ENCODE measurements around the gene VTI1A. TPM values are rescaled to one million over a fixed set of nuclear protein-coding genes. Genes with fewer than 3 reads are reported as not detected.

The VTI1A gene
- total and polyA plus RNA-seq, 2 of the 4 experiments (the other 2 are of a cell fraction), result 9.7 to 24.9 TPM

DNA sequence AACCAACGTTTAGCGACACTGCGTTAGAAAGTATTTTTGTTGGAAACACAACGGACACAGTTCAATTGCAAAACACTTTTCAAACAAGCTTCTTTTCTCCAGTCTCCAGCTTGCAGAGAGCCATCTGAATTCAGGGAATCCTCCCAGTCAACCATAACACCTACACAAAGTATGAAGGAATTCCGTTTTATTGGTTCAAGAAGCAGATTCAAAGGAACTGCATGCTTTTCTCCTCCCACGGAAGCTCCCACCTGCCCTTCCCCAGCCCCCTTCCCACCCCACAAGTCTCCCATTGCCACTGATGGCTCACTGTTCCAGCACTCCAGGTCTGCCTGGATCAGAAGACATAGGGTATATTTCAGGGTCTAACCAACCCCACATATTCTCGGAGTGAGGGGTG, 312.5 kb downstream of the VTI1A start:
- peaks cover 6% of the 10 kb centered on the region; the same call in 1 of the 2 replicates for H4K20me1 ChIP-seq (ENCODE audit: insufficient read depth, low read length)
- H3K23ac ChIP-seq (ENCODE audit: low read depth, low read length), result no peak overlapping the region
- BruUV-seq (replicated peaks), result no TSS peak
- DNase-seq (no peak), ATAC-seq (ENCODE audit: low read depth) (no peak)
- no peak overlapping the region for H2AK5ac ChIP-seq (ENCODE audit: low read depth, low read length)
- H4K91ac ChIP-seq (ENCODE audit: insufficient read depth, low read depth, low read length), result no peak overlapping the region
- WGBS, 2 experiments (ENCODE audit: extremely low coverage in 2 of 2, insufficient read length in 1 of 2), result 91% methylated on average over 4 of the region's 7 CpGs; no CpG with 5 or more reads in 1 of the 2 experiments
- no peak overlapping the region for H2AK9ac ChIP-seq (replicated peaks; ENCODE audit: low read depth, low read length, poor library complexity)
- H3K36me3 ChIP-seq (ENCODE audit: control insufficient read depth, insufficient read depth, low read length), result no peaks in the 10 kb centered on the region
- H3K56ac ChIP-seq (ENCODE audit: extremely low read depth, insufficient read depth, low read length), result no peak overlapping the region
- H3K4me1 ChIP-seq (ENCODE audit: control insufficient read depth, insufficient read depth, low read length), result peaks cover 5% of the 10 kb centered on the region
- H2BK5ac ChIP-seq (ENCODE audit: low read depth, low read length, poor library complexity, severe bottlenecking), result no peak overlapping the region
- H2AFZ ChIP-seq (replicated peaks; ENCODE audit: low read length, poor library complexity), result no peak overlapping the region
- H3K4me3 ChIP-seq (ENCODE audit: insufficient read depth, low read depth, low read length), result no peak overlapping the region
- no peak overlapping the region for H3K4me2 ChIP-seq (ENCODE audit: low read depth, low read length)
- H3K18ac ChIP-seq (ENCODE audit: low read depth, low read length), result no peak overlapping the region
- H2BK20ac ChIP-seq (ENCODE audit: low read depth, low read length), result no peak overlapping the region
- H3K4ac ChIP-seq (ENCODE audit: low read depth, low read length), result no peak overlapping the region
- H3K9ac ChIP-seq (ENCODE audit: low read depth, low read length), result no peak overlapping the region
- H3K79me1 ChIP-seq (ENCODE audit: low read depth in 1 of 2, low read length in 2 of 2), result no peaks in the 10 kb centered on the region
- dilution Hi-C loops (cut with HindIII; ENCODE audit: low sequenced_read_pairs, unreplicated experiment), result no loop called here
- ChIA-PET CTCF (no interaction called here), POLR2A (ENCODE audit: unreplicated experiment) (no interaction called here)
- in situ Hi-C loops (cut with MboI; ENCODE audit: low sequenced_read_pairs), result no loop called here
- H3K27ac ChIP-seq (ENCODE audit: insufficient read depth, low read length), result no peak overlapping the region
- H4K8ac ChIP-seq (ENCODE audit: low read depth in 2 of 2, low read length in 2 of 2), result no peak overlapping the region
- no peak overlapping the region for H2BK15ac ChIP-seq (ENCODE audit: low read depth, low read length)
- H2BK120ac ChIP-seq (ENCODE audit: low read depth, low read length), result no peak overlapping the region
- peaks cover 5% of the 10 kb centered on the region for H3K9me1 ChIP-seq (ENCODE audit: insufficient read depth, low read length)
- no peaks in the 10 kb centered on the region for H3K27me3 ChIP-seq (ENCODE audit: control insufficient read depth, insufficient read depth, low read length)
- H3K9me3 ChIP-seq (ENCODE audit: control insufficient read depth, insufficient read depth, low read length), result no peaks in the 10 kb centered on the region
- no peak overlapping the region for H4K5ac ChIP-seq (ENCODE audit: low read depth, low read length)
- TF ChIP-seq NFE2L2 (IDR thresholded peaks at IDR 0.05; ENCODE audit: low read depth, low read length) (no peak), MAZ (IDR thresholded peaks at IDR 0.05; ENCODE audit: borderline replicate concordance, low read depth, low read length) (no peak), RFX5 (IDR thresholded peaks at IDR 0.05; ENCODE audit: low read depth, low read length) (no peak), CHD1 (IDR thresholded peaks at IDR 0.05; ENCODE audit: low read depth, low read length) (no peak), MXI1 (IDR thresholded peaks at IDR 0.05; ENCODE audit: borderline replicate concordance, low read depth, low read length) (no peak), BHLHE40 (IDR thresholded peaks at IDR 0.05; ENCODE audit: low read depth, low read length) (no peak), FOS (IDR thresholded peaks at IDR 0.05; ENCODE audit: low read depth, low read length) (no peak), SMC3 (IDR thresholded peaks at IDR 0.05; ENCODE audit: low read depth, low read length) (no peak), RAD21 (IDR thresholded peaks at IDR 0.05; ENCODE audit: low read length) (no peak)
- TF ChIP-seq, protein P1, sequence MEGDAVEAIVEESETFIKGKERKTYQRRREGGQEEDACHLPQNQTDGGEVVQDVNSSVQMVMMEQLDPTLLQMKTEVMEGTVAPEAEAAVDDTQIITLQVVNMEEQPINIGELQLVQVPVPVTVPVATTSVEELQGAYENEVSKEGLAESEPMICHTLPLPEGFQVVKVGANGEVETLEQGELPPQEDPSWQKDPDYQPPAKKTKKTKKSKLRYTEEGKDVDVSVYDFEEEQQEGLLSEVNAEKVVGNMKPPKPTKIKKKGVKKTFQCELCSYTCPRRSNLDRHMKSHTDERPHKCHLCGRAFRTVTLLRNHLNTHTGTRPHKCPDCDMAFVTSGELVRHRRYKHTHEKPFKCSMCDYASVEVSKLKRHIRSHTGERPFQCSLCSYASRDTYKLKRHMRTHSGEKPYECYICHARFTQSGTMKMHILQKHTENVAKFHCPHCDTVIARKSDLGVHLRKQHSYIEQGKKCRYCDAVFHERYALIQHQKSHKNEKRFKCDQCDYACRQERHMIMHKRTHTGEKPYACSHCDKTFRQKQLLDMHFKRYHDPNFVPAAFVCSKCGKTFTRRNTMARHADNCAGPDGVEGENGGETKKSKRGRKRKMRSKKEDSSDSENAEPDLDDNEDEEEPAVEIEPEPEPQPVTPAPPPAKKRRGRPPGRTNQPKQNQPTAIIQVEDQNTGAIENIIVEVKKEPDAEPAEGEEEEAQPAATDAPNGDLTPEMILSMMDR (conservative IDR thresholded peaks at IDR 0.05; ENCODE audit: low read depth, low read length), result no peak
- TF ChIP-seq, protein P2, sequence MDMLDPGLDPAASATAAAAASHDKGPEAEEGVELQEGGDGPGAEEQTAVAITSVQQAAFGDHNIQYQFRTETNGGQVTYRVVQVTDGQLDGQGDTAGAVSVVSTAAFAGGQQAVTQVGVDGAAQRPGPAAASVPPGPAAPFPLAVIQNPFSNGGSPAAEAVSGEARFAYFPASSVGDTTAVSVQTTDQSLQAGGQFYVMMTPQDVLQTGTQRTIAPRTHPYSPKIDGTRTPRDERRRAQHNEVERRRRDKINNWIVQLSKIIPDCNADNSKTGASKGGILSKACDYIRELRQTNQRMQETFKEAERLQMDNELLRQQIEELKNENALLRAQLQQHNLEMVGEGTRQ (IDR thresholded peaks at IDR 0.05; ENCODE audit: low read depth, low read length), result no peak
- TF ChIP-seq, protein P3, sequence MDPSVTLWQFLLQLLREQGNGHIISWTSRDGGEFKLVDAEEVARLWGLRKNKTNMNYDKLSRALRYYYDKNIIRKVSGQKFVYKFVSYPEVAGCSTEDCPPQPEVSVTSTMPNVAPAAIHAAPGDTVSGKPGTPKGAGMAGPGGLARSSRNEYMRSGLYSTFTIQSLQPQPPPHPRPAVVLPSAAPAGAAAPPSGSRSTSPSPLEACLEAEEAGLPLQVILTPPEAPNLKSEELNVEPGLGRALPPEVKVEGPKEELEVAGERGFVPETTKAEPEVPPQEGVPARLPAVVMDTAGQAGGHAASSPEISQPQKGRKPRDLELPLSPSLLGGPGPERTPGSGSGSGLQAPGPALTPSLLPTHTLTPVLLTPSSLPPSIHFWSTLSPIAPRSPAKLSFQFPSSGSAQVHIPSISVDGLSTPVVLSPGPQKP (IDR thresholded peaks at IDR 0.05; ENCODE audit: borderline replicate concordance, low read depth, low read length), result no peak
- intact Hi-C loops (cut with micrococcal nuclease), result no loop called here
- H3K14ac ChIP-seq (replicated peaks; ENCODE audit: low read depth, low read length), result no peak overlapping the region

All from IMR-90 (cell line).